Measurements from ENCODE around the gene CIRBP. TPM values are rescaled to one million over a fixed set of nuclear protein-coding genes. Genes with fewer than 3 reads are reported as not detected.

Gene CIRBP
- total and polyA plus RNA-seq, 4 donors = 41.1 to 135 (median 96.9) TPM

DNA sequence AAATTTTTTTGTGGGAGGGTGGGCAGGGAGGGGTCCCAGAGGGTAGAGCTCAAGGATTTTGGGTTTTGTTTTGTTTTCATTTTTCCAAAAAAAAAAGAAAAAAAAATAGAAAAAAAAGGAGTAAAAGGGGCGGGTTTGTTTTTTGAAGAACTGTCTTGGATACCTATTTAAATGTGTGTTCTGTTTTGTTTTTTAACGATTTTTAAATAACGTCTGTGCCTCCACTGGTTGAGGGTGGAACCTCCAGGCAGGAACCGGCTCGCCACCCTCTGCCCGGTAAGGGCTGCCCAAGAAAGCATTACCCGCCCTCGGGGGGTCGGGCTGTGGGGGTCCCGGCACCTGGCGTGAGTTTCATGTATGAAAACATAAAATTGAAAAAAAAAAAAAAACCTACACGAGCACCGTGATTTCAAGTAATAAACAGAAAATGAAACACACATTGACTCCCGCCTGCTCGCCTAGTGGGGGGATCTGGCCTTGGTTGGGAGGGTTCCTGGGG lies 10.4 kb upstream of the CIRBP start:
- DNase-seq (ENCODE audit: low spot score) = no peak
- H3K9ac ChIP-seq (ENCODE audit: low read depth in 1 of 2, low read length in 2 of 2) = no peak overlapping the region
- peaks cover 19 to 30% (median 21%) of the 10 kb centered on the region in 4 donors for H3K36me3 ChIP-seq (ENCODE audit: control insufficient read depth in 4 of 4, insufficient read depth in 3 of 4, low read depth in 1 of 4, low read length in 3 of 4)

DNA sequence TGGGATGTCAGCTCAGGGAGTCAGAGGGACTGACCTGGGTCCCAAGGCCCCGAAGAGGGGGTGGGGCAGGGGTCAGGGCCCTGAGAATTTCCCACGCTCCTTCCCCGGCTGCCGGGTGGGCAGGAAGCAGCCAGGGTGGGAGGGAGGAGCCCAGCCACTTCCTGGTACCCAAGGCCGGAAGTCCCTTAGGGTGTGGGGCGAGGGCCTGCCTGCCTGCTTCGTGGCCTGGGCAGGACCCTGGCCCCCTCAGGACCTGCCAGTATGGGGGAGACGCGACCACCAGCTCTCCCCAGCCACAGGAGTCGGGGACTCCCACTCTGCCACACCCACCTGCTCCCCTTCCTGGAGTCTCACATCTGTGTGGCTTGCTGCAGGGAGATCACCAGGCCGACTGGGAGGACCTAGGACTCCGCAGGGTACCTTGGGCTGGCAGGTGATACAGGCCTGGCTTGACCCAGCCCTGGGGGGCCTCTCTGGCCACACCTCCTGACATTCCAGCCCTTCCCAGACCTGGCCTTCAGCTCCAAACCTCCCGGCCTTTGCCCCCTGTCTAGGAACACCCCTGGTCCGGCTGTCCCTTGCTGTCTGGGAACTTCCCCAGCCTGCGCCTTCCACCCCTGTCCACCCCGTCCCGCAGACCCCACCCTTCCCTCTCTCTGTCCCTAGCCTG lies 9.8 kb upstream of the CIRBP start:
- H3K9me3 ChIP-seq (ENCODE audit: control insufficient read depth in 4 of 4, low read length in 3 of 4) = no peaks in the 10 kb centered on the region
- DNase-seq (ENCODE audit: low spot score) = no peak
- WGBS = 11% methylated on average over 17 of the region's 17 CpGs
- peak overlapping the region; percentile 82 to 97 for H3K27ac ChIP-seq (ENCODE audit: low read depth in 1 of 2, low read length in 2 of 2)
- H3K4me1 ChIP-seq (ENCODE audit: control insufficient read depth in 4 of 4, insufficient read depth in 4 of 4, low read length in 3 of 4) = peaks cover 29 to 75% (median 55%) of the 10 kb centered on the region in 4 donors
- peaks cover 14 to 29% (median 21%) of the 10 kb centered on the region in 4 donors for H3K36me3 ChIP-seq (ENCODE audit: control insufficient read depth in 4 of 4, insufficient read depth in 3 of 4, low read depth in 1 of 4, low read length in 3 of 4)
- H3K4me3 ChIP-seq (ENCODE audit: low read depth in 1 of 3, low read length in 3 of 3) = peak overlapping the region in 1 of 3 donors; percentile 4
- H3K9ac ChIP-seq (ENCODE audit: low read depth in 1 of 2, low read length in 2 of 2) = peak overlapping the region; percentile 37 to 52
- H3K27me3 ChIP-seq (ENCODE audit: control insufficient read depth in 4 of 4, insufficient read depth in 4 of 4, low read length in 3 of 4) = no peaks in the 10 kb centered on the region
- peak; percentile 80 to 84 for TF ChIP-seq HNF4A (conservative IDR thresholded peaks at IDR 0.05)
- TF ChIP-seq TAF1 (conservative IDR thresholded peaks at IDR 0.05) = no peak
- peak in 1 of 2 donors; percentile 76 for TF ChIP-seq GABPA (IDR thresholded peaks at IDR 0.05 in 1 of 2, conservative IDR thresholded peaks at IDR 0.05 in 1 of 2)
- TF ChIP-seq EGR1 (IDR thresholded peaks at IDR 0.05; ENCODE audit: low read depth in 2 of 2) = peak in 1 of 2 donors; percentile 2
- TF ChIP-seq, protein P1, sequence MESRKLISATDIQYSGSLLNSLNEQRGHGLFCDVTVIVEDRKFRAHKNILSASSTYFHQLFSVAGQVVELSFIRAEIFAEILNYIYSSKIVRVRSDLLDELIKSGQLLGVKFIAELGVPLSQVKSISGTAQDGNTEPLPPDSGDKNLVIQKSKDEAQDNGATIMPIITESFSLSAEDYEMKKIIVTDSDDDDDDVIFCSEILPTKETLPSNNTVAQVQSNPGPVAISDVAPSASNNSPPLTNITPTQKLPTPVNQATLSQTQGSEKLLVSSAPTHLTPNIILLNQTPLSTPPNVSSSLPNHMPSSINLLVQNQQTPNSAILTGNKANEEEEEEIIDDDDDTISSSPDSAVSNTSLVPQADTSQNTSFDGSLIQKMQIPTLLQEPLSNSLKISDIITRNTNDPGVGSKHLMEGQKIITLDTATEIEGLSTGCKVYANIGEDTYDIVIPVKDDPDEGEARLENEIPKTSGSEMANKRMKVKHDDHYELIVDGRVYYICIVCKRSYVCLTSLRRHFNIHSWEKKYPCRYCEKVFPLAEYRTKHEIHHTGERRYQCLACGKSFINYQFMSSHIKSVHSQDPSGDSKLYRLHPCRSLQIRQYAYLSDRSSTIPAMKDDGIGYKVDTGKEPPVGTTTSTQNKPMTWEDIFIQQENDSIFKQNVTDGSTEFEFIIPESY (IDR thresholded peaks at IDR 0.05) = no peak
- TF ChIP-seq SP1 (IDR thresholded peaks at IDR 0.05) = peak; percentile 53
- TF ChIP-seq FOXA2 (IDR thresholded peaks at IDR 0.05) = no peak
- TF ChIP-seq RXRA (IDR thresholded peaks at IDR 0.05) = peak; percentile 60 to 77
- TF ChIP-seq, protein P2, sequence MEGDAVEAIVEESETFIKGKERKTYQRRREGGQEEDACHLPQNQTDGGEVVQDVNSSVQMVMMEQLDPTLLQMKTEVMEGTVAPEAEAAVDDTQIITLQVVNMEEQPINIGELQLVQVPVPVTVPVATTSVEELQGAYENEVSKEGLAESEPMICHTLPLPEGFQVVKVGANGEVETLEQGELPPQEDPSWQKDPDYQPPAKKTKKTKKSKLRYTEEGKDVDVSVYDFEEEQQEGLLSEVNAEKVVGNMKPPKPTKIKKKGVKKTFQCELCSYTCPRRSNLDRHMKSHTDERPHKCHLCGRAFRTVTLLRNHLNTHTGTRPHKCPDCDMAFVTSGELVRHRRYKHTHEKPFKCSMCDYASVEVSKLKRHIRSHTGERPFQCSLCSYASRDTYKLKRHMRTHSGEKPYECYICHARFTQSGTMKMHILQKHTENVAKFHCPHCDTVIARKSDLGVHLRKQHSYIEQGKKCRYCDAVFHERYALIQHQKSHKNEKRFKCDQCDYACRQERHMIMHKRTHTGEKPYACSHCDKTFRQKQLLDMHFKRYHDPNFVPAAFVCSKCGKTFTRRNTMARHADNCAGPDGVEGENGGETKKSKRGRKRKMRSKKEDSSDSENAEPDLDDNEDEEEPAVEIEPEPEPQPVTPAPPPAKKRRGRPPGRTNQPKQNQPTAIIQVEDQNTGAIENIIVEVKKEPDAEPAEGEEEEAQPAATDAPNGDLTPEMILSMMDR (IDR thresholded peaks at IDR 0.05; ENCODE audit: low read depth, low read length, missing input control) = no peak
- TF ChIP-seq JUND (IDR thresholded peaks at IDR 0.05) = peak in 1 of 2 donors; percentile 36
- TF ChIP-seq HNF4G (IDR thresholded peaks at IDR 0.05) = peak; percentile 68
- TF ChIP-seq, protein P3, sequence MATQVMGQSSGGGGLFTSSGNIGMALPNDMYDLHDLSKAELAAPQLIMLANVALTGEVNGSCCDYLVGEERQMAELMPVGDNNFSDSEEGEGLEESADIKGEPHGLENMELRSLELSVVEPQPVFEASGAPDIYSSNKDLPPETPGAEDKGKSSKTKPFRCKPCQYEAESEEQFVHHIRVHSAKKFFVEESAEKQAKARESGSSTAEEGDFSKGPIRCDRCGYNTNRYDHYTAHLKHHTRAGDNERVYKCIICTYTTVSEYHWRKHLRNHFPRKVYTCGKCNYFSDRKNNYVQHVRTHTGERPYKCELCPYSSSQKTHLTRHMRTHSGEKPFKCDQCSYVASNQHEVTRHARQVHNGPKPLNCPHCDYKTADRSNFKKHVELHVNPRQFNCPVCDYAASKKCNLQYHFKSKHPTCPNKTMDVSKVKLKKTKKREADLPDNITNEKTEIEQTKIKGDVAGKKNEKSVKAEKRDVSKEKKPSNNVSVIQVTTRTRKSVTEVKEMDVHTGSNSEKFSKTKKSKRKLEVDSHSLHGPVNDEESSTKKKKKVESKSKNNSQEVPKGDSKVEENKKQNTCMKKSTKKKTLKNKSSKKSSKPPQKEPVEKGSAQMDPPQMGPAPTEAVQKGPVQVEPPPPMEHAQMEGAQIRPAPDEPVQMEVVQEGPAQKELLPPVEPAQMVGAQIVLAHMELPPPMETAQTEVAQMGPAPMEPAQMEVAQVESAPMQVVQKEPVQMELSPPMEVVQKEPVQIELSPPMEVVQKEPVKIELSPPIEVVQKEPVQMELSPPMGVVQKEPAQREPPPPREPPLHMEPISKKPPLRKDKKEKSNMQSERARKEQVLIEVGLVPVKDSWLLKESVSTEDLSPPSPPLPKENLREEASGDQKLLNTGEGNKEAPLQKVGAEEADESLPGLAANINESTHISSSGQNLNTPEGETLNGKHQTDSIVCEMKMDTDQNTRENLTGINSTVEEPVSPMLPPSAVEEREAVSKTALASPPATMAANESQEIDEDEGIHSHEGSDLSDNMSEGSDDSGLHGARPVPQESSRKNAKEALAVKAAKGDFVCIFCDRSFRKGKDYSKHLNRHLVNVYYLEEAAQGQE (IDR thresholded peaks at IDR 0.05) = no peak
- TF ChIP-seq NR2F2 (IDR thresholded peaks at IDR 0.05) = peak; percentile 96
- TF ChIP-seq, protein P4, sequence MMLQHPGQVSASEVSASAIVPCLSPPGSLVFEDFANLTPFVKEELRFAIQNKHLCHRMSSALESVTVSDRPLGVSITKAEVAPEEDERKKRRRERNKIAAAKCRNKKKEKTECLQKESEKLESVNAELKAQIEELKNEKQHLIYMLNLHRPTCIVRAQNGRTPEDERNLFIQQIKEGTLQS (IDR thresholded peaks at IDR 0.05) = no peak
- TF ChIP-seq RAD21 (IDR thresholded peaks at IDR 0.05) = peak in 1 of 2 donors; percentile 5
- TF ChIP-seq YY1 (IDR thresholded peaks at IDR 0.05) = no peak
- TF ChIP-seq, protein P5, sequence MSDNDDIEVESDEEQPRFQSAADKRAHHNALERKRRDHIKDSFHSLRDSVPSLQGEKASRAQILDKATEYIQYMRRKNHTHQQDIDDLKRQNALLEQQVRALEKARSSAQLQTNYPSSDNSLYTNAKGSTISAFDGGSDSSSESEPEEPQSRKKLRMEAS (IDR thresholded peaks at IDR 0.05) = peak; percentile 46

More for the DNA sequence above, 10.4 kb upstream of the CIRBP start:
- peak overlapping the region; percentile 82 to 97 for H3K27ac ChIP-seq (ENCODE audit: low read depth in 1 of 2, low read length in 2 of 2)
- TF ChIP-seq NR2F2 (IDR thresholded peaks at IDR 0.05) = no peak
- no peaks in the 10 kb centered on the region for H3K27me3 ChIP-seq (ENCODE audit: control insufficient read depth in 4 of 4, insufficient read depth in 4 of 4, low read length in 3 of 4)
- H3K4me1 ChIP-seq (ENCODE audit: control insufficient read depth in 4 of 4, insufficient read depth in 4 of 4, low read length in 3 of 4) = peaks cover 31 to 80% (median 61%) of the 10 kb centered on the region in 4 donors
- H3K9me3 ChIP-seq (ENCODE audit: control insufficient read depth in 4 of 4, low read length in 3 of 4) = no peaks in the 10 kb centered on the region
- 35% methylated on average over 15 of the region's 15 CpGs for WGBS
- peak overlapping the region in 1 of 3 donors; percentile 4 for H3K4me3 ChIP-seq (ENCODE audit: low read depth in 1 of 3, low read length in 3 of 3)

All from liver (tissue), 9 donors.